Neural cell (in vitro differentiated cells): Measurements from ENCODE around the gene PDE11A.

Experiments used
- EZH2 ChIP-seq: fragments of 200-600, 300-800 bp; shearing (Covaris generic), sonication (generic); IDR thresholded peaks from 2 replicates; pipeline ENCODE4 v1.6.1; 2014; ENCODE audit warnings: antibody characterized with exemption, low read length, borderline replicate concordance, mild to moderate bottlenecking; ENCODE audit not compliant: insufficient read depth, poor library complexity, severe bottlenecking
- POLR2AphosphoS5 ChIP-seq: IDR thresholded peaks from 2 replicates; pipeline ENCODE4 v1.6.1; 2012
- TF ChIP-seq, protein P1 (sequence below): fragments of 450-650 bp; IDR thresholded peaks from 2 replicates; pipeline ENCODE4 v1.5.1; 2014; ENCODE audit warnings: antibody characterized with exemption, mild to moderate bottlenecking, moderate library complexity; ENCODE audit not compliant: poor library complexity, severe bottlenecking

DNA sequence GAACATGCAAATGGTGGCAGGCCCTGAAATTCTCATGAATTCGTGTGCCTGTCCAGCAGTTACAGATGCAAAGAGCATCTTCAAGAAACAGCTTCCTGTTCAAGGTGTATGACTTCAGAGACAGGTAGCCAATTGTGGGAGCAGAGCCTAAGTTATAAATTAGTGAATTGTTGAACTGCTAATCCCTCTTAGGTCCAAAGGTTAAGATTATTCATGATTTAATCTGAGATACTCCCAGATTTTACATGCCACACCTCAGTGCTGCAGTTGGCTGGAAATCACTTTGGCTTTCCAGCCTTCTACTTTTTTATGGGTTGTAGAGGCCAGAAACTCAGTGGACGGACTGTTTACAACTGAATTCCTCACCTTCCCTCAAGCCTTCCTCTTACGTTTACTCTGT lies 432.2 kb downstream of the PDE11A start:
- TF ChIP-seq, protein P1, sequence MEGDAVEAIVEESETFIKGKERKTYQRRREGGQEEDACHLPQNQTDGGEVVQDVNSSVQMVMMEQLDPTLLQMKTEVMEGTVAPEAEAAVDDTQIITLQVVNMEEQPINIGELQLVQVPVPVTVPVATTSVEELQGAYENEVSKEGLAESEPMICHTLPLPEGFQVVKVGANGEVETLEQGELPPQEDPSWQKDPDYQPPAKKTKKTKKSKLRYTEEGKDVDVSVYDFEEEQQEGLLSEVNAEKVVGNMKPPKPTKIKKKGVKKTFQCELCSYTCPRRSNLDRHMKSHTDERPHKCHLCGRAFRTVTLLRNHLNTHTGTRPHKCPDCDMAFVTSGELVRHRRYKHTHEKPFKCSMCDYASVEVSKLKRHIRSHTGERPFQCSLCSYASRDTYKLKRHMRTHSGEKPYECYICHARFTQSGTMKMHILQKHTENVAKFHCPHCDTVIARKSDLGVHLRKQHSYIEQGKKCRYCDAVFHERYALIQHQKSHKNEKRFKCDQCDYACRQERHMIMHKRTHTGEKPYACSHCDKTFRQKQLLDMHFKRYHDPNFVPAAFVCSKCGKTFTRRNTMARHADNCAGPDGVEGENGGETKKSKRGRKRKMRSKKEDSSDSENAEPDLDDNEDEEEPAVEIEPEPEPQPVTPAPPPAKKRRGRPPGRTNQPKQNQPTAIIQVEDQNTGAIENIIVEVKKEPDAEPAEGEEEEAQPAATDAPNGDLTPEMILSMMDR = no peak
- TF ChIP-seq EZH2 (no peak), POLR2AphosphoS5 (no peak)
